PC-9 (cell line): ENCODE data around the gene TRMT1.

Experiments used
- CTCF ChIP-seq: fragments of 200-600 bp; sonication (generic); conservative IDR thresholded peaks from 2 replicates; pipeline ENCODE4 v1.6.1; 2017; ENCODE audit warnings: mixed run types, antibody characterized with exemption, mild to moderate bottlenecking, moderate library complexity
- EZH2 ChIP-seq: fragments of 200-600 bp; sonication (generic); IDR thresholded peaks from 2 replicates; pipeline ENCODE4 v1.8.0; 2017; ENCODE audit warnings: antibody characterized with exemption, low read depth

- no peak for TF ChIP-seq CTCF
- TF ChIP-seq EZH2 = no peak
Observed at GRCh38 chr19:13055213-13056051, 61.1 kb downstream of the TRMT1 start.
